CD4-positive, alpha-beta memory T cell (primary cell): ENCODE measurements around the gene ARHGEF25. TPM values are rescaled to one million over a fixed set of nuclear protein-coding genes. Genes with fewer than 3 reads are reported as not detected.

Experiments used
- CTCF ChIA-PET: fragments of 350-600 bp; sonication (Branson Sonifier 250); formaldehyde crosslinking; loops from one replicate; lab custom pipeline; 2021; ENCODE audit warnings: inconsistent platforms; ENCODE audit not compliant: partially characterized antibody; lab: Charles Lee
- POLR2A ChIA-PET: fragments of 350-600 bp; sonication (Branson Sonifier 250); formaldehyde crosslinking; loops from one replicate; lab custom pipeline; 2021; ENCODE audit not compliant: partially characterized antibody; lab: Charles Lee
- DNase-seq, 5 donors: peaks; one replicate each; pipeline versions ENCODE4 v3.0.0 to v3.0.0-alpha.2; 2020 to 2022; ENCODE audit warnings: mixed read lengths in 1 of 5
- H3K27ac ChIP-seq: one replicate; pipeline ENCODE4 v1.7.0; 2013; ENCODE audit warnings: low read depth, low read length
- H3K27me3 ChIP-seq: 2 replicates; pipeline ENCODE4 v1.7.0; 2013; ENCODE audit warnings: mild to moderate bottlenecking, low read length, moderate library complexity; ENCODE audit not compliant: insufficient read depth
- H3K36me3 ChIP-seq: 2 replicates; pipeline ENCODE4 v1.7.0; 2013; ENCODE audit warnings: mild to moderate bottlenecking, low read length, moderate library complexity; ENCODE audit not compliant: insufficient read depth
- H3K4me1 ChIP-seq: 2 replicates; pipeline ENCODE4 v1.7.0; 2013; ENCODE audit warnings: mild to moderate bottlenecking, low read length, moderate library complexity; ENCODE audit not compliant: insufficient read depth
- H3K4me3 ChIP-seq, 2 donors: one replicate each; pipeline ENCODE4 v1.7.0; 2013; ENCODE audit warnings: low read length in 2 of 2, mild to moderate bottlenecking in 1 of 2
- H3K9me3 ChIP-seq, 2 donors: one replicate each; pipeline ENCODE4 v1.7.0; 2013; ENCODE audit warnings: low read length in 2 of 2, control low read depth in 1 of 2; ENCODE audit not compliant: control insufficient read depth in 1 of 2
- H3K27ac Mint-ChIP-seq, 7 donors: one replicate each; pipeline ENCODE4 v1.8.0; 2020 to 2021; ENCODE audit warnings: mixed read lengths in 7 of 7, mild to moderate bottlenecking in 6 of 7, inconsistent platforms in 3 of 7, moderate library complexity in 3 of 7
- H3K27me3 Mint-ChIP-seq, 2 donors: one replicate each; pipeline ENCODE4 v1.8.0; 2020 to 2021; ENCODE audit warnings: mixed read lengths in 2 of 2
- H3K36me3 Mint-ChIP-seq, 2 donors: one replicate each; pipeline ENCODE4 v1.8.0; 2020 to 2021; ENCODE audit warnings: mixed read lengths in 2 of 2, inconsistent platforms in 1 of 2, mild to moderate bottlenecking in 1 of 2
- H3K4me1 Mint-ChIP-seq, 4 donors: one replicate each; pipeline ENCODE4 v1.8.0; 2020 to 2021; ENCODE audit warnings: mixed read lengths in 4 of 4, mild to moderate bottlenecking in 1 of 4
- H3K4me3 Mint-ChIP-seq, 8 donors: one replicate each; pipeline ENCODE4 v1.8.0; 2020 to 2021; ENCODE audit warnings: mixed read lengths in 8 of 8, mild to moderate bottlenecking in 7 of 8, moderate library complexity in 6 of 8, inconsistent platforms in 3 of 8
- H3K9me3 Mint-ChIP-seq, 8 donors: one replicate each; pipeline ENCODE4 v1.8.0; 2020 to 2021; ENCODE audit warnings: mixed read lengths in 8 of 8, mild to moderate bottlenecking in 5 of 8, inconsistent platforms in 3 of 8, moderate library complexity in 1 of 8
- intact Hi-C: fragments of 100-400 bp; cut with micrococcal nuclease; formaldehyde crosslinking; loops from one replicate; pipeline ENCODE4 v1.15.1; 2023
- polyA plus RNA-seq, 2 donors: library from polyadenylated mRNA; unstranded; fragments of 300-500 nt; fragmentation: Illumina TruSeq; gene quantifications; one replicate each; pipeline ENCODE4 v1.2.3, GENCODE V29; 2021
- total RNA-seq, 2 experiments: library from RNA; stranded (reverse); gene quantifications; one replicate each; pipeline ENCODE4 v1.2.3, GENCODE V29; 2021

Gene ARHGEF25
- total and polyA plus RNA-seq, 4 experiments from 2014 or later = 0.47 to 0.67 TPM; not detected in 2

DNA sequence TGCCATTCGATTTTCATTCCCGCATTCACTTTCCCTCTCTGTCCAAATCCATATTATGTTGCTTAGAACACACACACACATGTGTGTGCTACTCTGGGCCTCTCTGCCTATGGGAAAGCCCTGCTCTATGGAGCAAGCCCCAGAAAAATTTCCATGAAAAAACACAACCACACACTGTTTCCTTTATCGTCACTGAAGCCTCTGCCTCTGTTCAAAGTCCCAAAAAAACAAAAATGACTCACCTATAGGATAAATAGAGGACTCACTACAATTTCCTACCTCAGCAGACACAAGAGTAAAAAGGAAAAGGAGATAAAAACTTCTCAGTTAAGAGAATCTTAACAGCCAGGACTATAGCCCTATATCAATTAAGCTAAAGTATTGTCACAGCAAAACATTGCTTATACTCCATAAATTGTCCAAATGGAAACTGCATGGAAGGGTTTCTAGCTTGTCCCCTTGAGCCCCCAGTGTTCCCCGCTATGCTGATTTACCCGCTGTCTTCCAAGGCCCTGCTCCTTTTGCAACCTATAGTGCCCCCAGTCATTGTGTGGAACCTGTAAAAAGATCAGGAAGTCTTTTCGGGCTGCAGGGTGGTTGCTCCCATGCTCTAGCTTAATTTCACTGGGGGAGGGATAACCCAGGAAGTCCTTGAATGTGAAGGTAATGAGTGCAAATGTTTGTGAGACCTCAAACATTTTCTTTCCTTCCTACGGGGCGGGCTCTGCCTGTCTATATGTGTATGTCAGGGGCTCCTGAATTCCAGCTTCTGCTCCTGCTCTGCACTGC is 31.4 kb upstream of the ARHGEF25 start:
- Histone ChIP-seq H3K4me3 (no peak overlapping the region), H3K4me1 (no peaks in the 10 kb centered on the region), H3K9me3 (no peaks in the 10 kb centered on the region), H3K27me3 (no peaks in the 10 kb centered on the region), H3K27ac (no peak overlapping the region), H3K36me3 (no peaks in the 10 kb centered on the region)
- Mint-ChIP-seq H3K9me3 (no peaks in the 10 kb centered on the region), H3K4me1 (peaks cover 3 to 7% (median 5%) of the 10 kb centered on the region in 4 donors), H3K27me3 (peaks cover 6 to 9% of the 10 kb centered on the region in 2 donors), H3K4me3 (no peak overlapping the region), H3K36me3 (no peaks in the 10 kb centered on the region), H3K27ac (peak overlapping the region in 2 of 7 donors; percentile 31 to 46)
- no peak for DNase-seq
- ChIA-PET CTCF (interaction anchor here (1.0 to 6.8 kb wide), 5 partner anchors 28 to 121 kb away, joined by 3 to 124 read pairs (median 50); partner anchors contain the start of gene B4GALNT1), POLR2A (interaction anchor here (1.0 kb wide), 1 partner anchor 121 kb away, joined by 3 read pairs; no protein-coding TSS in a partner anchor)
- intact Hi-C loops = no loop called here

DNA sequence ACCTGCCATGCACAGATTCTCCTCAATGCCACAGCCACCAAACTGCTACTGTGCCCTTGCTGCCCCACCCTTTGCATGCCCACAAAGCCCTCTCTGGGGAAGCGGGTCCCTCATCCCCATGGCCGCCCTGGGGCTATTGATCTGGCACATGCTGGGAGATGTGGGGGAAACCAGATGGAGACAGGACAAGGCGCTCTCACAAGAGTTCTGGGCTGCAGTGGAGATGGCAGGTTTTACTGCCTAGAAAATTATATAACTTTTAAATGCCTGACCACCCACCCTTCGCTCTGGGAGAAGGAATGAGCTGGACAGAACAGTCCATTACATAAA is 30.8 kb upstream of the ARHGEF25 start:
- no peaks in the 10 kb centered on the region for H3K9me3 ChIP-seq
- H3K9me3 Mint-ChIP-seq = peaks cover 0 to 2% (median 0%) of the 10 kb centered on the region in 8 donors
- POLR2A ChIA-PET = interaction anchor here (1.0 to 1.2 kb wide), 2 partner anchors 11 to 122 kb away, joined by 3 read pairs; partner anchors contain the start of gene PIP4K2C
- H3K4me1 ChIP-seq = no peaks in the 10 kb centered on the region
- no peak overlapping the region for H3K27ac ChIP-seq
- DNase-seq = no peak
- peak overlapping the region in 2 of 7 donors; percentile 31 to 46 for H3K27ac Mint-ChIP-seq
- H3K36me3 ChIP-seq = no peaks in the 10 kb centered on the region
- H3K27me3 ChIP-seq = no peaks in the 10 kb centered on the region
- CTCF ChIA-PET = interaction anchor here (0.8 to 6.8 kb wide), 6 partner anchors 10 to 122 kb away, joined by 3 to 124 read pairs (median 28); partner anchors contain the start of gene B4GALNT1
- H3K36me3 Mint-ChIP-seq = no peaks in the 10 kb centered on the region
- peaks cover 6 to 9% of the 10 kb centered on the region in 2 donors for H3K27me3 Mint-ChIP-seq
- no peak overlapping the region for H3K4me3 Mint-ChIP-seq
- peaks cover 3 to 7% (median 5%) of the 10 kb centered on the region in 4 donors for H3K4me1 Mint-ChIP-seq
- intact Hi-C loops = no loop called here
- no peak overlapping the region for H3K4me3 ChIP-seq

DNA sequence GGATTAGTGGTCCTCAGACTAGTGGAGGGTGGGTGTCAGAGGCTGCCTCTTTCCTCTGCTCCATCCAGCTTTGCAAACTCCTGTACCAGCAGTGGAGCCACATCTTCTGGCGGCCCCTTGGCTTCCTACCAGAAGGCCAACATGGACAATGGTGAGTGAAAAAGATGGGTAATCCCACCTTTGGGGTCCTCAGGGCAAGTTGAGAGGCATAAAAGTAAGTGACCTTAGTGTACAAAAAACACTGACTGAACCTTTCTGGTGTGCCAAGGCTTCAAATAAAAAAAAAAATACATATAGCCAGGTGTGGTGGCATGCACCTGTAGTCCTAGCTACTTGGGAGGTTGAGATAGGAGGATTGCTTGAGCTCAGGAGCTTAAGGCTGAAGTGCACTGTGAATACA is 29.4 kb upstream of the ARHGEF25 start:
- Mint-ChIP-seq H3K36me3 (no peaks in the 10 kb centered on the region), H3K9me3 (peaks cover 0 to 2% (median 0%) of the 10 kb centered on the region in 8 donors), H3K27me3 (peaks cover 6 to 9% of the 10 kb centered on the region in 2 donors), H3K4me3 (no peak overlapping the region), H3K4me1 (peaks cover 3 to 7% (median 5%) of the 10 kb centered on the region in 4 donors), H3K27ac (no peak overlapping the region)
- intact Hi-C loops = loop anchor here (2.0 kb wide), 1 partner anchor 201 kb away; the partner anchor contains the start of gene TSFM
- ChIA-PET POLR2A (interaction anchor here (1.2 kb wide), 1 partner anchor 9 kb away, joined by 3 read pairs; the partner anchor contains the start of gene PIP4K2C), CTCF (interaction anchor here (0.9 to 6.8 kb wide), 13 partner anchors 11 to 160 kb away, joined by 3 to 124 read pairs (median 4); partner anchors contain the start of genes B4GALNT1 and PIP4K2C)
- Histone ChIP-seq H3K9me3 (no peaks in the 10 kb centered on the region), H3K4me3 (no peak overlapping the region), H3K4me1 (no peaks in the 10 kb centered on the region), H3K27ac (no peak overlapping the region), H3K36me3 (no peaks in the 10 kb centered on the region), H3K27me3 (no peaks in the 10 kb centered on the region)
- no peak for DNase-seq

DNA sequence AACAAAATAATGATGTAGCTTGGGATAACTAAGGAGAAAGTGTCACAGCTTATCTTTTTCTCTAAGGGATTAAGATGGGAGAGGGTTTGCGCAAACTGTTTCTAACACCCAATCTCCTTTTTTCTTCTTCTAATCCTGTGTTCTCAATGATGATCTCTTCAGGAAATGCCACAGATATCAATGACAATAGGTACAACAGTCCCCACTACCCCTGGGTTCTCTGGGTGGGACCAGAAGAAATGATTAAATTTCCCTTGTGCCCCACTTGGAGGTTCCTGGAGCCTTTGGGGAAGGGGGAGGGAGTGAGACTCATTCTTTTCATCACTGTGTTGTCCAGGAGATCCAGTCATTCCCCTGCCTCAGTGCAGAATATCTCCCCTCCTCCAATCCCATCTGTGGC is 28.8 kb upstream of the ARHGEF25 start:
- no peak for DNase-seq
- intact Hi-C loops = loop anchor here (2.0 kb wide), 1 partner anchor 200 kb away; the partner anchor contains the start of gene TSFM
- H3K36me3 Mint-ChIP-seq = no peaks in the 10 kb centered on the region
- no peak overlapping the region for H3K27ac Mint-ChIP-seq
- ChIA-PET POLR2A (interaction anchor here (1.3 to 2.4 kb wide), 3 partner anchors 38 to 111 kb away, joined by 4 to 11 read pairs (median 5); partner anchors contain the start of gene OS9), CTCF (interaction anchor here (0.7 to 6.8 kb wide), 28 partner anchors 7 to 322 kb away, joined by 3 to 124 read pairs (median 4); partner anchors contain the start of genes ARHGEF25, B4GALNT1, DTX3 and GLI1)
- Histone ChIP-seq H3K27ac (no peak overlapping the region), H3K4me1 (no peaks in the 10 kb centered on the region), H3K36me3 (no peaks in the 10 kb centered on the region), H3K27me3 (no peaks in the 10 kb centered on the region), H3K9me3 (no peaks in the 10 kb centered on the region), H3K4me3 (no peak overlapping the region)
- H3K27me3 Mint-ChIP-seq = peaks cover 6 to 9% of the 10 kb centered on the region in 2 donors
- H3K4me1 Mint-ChIP-seq = peaks cover 3 to 7% (median 5%) of the 10 kb centered on the region in 4 donors
- peaks cover 0 to 2% (median 0%) of the 10 kb centered on the region in 8 donors for H3K9me3 Mint-ChIP-seq
- H3K4me3 Mint-ChIP-seq = no peak overlapping the region

DNA sequence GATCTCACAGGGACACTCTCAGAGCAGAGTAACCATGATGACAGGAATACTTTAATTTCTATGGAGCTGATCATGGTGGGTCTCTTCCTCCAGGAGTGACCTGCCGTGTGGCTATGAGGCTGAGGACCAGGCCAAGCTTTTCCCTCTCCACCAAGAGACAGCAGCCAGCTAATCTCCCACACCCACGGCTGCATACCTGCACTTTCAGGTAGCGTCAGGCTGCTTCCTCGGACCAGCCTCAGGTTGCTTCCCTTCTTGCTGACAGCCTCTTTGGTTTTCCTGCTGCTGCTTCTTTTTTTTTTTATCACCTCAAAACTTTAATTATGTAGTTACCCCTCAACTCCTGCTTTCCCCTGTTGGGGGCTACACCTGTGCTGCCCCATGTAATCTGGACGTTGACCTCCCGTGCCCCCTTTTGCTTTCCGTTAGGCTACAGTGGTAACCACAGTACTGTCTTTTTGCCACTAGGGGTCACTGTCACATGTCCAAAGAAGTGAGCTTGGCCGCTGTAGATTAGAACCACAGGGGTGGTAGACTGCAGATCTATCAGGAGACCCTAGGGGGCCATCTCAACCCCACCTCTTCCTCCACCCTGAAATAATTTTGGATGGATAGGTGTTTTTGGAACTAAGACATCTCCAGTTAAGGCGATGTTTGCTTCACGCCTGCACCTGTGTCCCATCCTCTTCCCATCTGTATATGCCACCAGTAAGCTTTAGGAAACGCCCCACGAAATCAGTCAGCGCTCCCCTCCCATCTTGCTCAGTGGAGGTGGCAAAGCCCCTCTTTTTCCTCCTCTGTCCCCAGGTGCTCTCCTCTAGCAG is 28.0 kb upstream of the ARHGEF25 start:
- POLR2A ChIA-PET = interaction anchor here (0.9 to 2.4 kb wide), 4 partner anchors 10 to 110 kb away, joined by 3 to 11 read pairs (median 4); partner anchors contain the start of gene OS9
- H3K4me1 ChIP-seq = no peaks in the 10 kb centered on the region
- no peak overlapping the region for H3K27ac ChIP-seq
- H3K36me3 ChIP-seq = no peaks in the 10 kb centered on the region
- H3K9me3 ChIP-seq = no peaks in the 10 kb centered on the region
- intact Hi-C loops = loop anchor here (1.0 to 2.0 kb wide), 8 partner anchors 8 to 322 kb away; partner anchors contain the start of genes B4GALNT1, MBD6, PIP4K2C and TSFM
- peak; percentile 70 to 77 (median 74) for DNase-seq
- H3K27me3 ChIP-seq = no peaks in the 10 kb centered on the region
- H3K27me3 Mint-ChIP-seq = peaks cover 6 to 9% of the 10 kb centered on the region in 2 donors
- H3K4me3 Mint-ChIP-seq = no peak overlapping the region
- no peaks in the 10 kb centered on the region for H3K36me3 Mint-ChIP-seq
- H3K9me3 Mint-ChIP-seq = peaks cover 0 to 2% (median 0%) of the 10 kb centered on the region in 8 donors
- peak overlapping the region in 2 of 7 donors; percentile 26 to 38 for H3K27ac Mint-ChIP-seq
- no peak overlapping the region for H3K4me3 ChIP-seq
- CTCF ChIA-PET = interaction anchor here (0.6 to 6.8 kb wide), 35 partner anchors 8 to 323 kb away, joined by 3 to 124 read pairs (median 4); partner anchors contain the start of genes ARHGEF25, B4GALNT1, DTX3 and GLI1
- H3K4me1 Mint-ChIP-seq = peaks cover 3 to 7% (median 5%) of the 10 kb centered on the region in 4 donors

DNA sequence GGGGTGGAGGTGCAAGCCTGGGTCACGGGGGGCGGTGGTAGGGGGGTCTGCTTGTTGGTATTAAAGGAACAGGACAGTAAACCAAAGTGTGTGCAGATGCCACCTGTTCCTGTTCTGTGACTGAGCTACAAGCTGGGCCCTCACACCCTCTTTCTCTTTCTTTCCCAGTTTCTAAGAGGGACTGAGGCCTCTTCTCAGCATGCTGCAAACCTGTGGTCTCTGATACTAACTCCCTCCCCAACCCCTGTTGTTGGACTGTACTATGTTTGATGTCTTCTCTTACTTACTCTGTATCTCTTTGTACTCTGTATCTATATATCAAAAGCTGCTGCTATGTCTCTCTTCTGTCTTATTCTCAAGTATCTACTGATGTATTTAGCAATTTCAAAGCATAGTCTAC is 27.2 kb upstream of the ARHGEF25 start:
- H3K27me3 ChIP-seq = no peaks in the 10 kb centered on the region
- no peaks in the 10 kb centered on the region for H3K9me3 ChIP-seq
- intact Hi-C loops = no loop called here
- Mint-ChIP-seq H3K9me3 (peaks cover 0 to 2% (median 0%) of the 10 kb centered on the region in 8 donors), H3K4me3 (no peak overlapping the region), H3K36me3 (no peaks in the 10 kb centered on the region), H3K4me1 (peaks cover 3 to 7% (median 5%) of the 10 kb centered on the region in 4 donors), H3K27ac (no peak overlapping the region), H3K27me3 (peaks cover 6 to 9% of the 10 kb centered on the region in 2 donors)
- CTCF ChIA-PET = interaction anchor here (0.6 to 6.8 kb wide), 33 partner anchors 7 to 322 kb away, joined by 3 to 124 read pairs (median 5); partner anchors contain the start of genes B4GALNT1, DTX3, GLI1 and OS9
- H3K4me1 ChIP-seq = no peaks in the 10 kb centered on the region
- H3K27ac ChIP-seq = no peak overlapping the region
- no peaks in the 10 kb centered on the region for H3K36me3 ChIP-seq
- POLR2A ChIA-PET = interaction anchor here (0.9 to 2.4 kb wide), 4 partner anchors 9 to 157 kb away, joined by 3 to 11 read pairs (median 4); no protein-coding TSS in a partner anchor
- H3K4me3 ChIP-seq = no peak overlapping the region
- DNase-seq = no peak
